H1 (cell line): Measurements from ENCODE around the gene ATG16L1. TPM values are rescaled to one million over a fixed set of nuclear protein-coding genes. Genes with fewer than 3 reads are reported as not detected.

ENCODE experiments used
- CTCF ChIA-PET: fragments of 300-600 bp; sonication (Branson Sonifier 250); formaldehyde crosslinking; loops from one replicate; lab custom pipeline; 2021; ENCODE audit not compliant: partially characterized antibody; lab: Charles Lee
- POLR2A ChIA-PET: fragments of 300-600 bp; sonication (Branson Sonifier 250); formaldehyde crosslinking; loops from one replicate; lab custom pipeline; 2021; ENCODE audit warnings: inconsistent platforms; ENCODE audit not compliant: partially characterized antibody; lab: Charles Lee
- DNase-seq, 2 experiments: peaks; one replicate each; pipeline versions ENCODE4 v3.0.0 to v3.0.0-alpha.2; 2010 to 2022; ENCODE audit warnings: low spot score in 2 of 2, low read depth in 1 of 2, mixed read lengths in 1 of 2
- FAIRE-seq: peaks from 2 replicates; lab custom pipeline; 2011; peaks lifted over from hg19 to GRCh38; lab: Jason Lieb, UNC
- H2AFZ ChIP-seq: 2 replicates; pipeline ENCODE4 v1.8.1; 2012; ENCODE audit warnings: low read length, inconsistent platforms
- H2AK5ac ChIP-seq: 2 replicates; pipeline ENCODE4 v1.6.1; 2013; ENCODE audit warnings: low read depth, low read length
- H2BK120ac ChIP-seq: replicated peaks from 2 replicates; pipeline ENCODE3; 2013; ENCODE audit warnings: low read depth, low read length, inconsistent platforms
- H2BK12ac ChIP-seq: 2 replicates; pipeline ENCODE4 v1.6.1; 2013; ENCODE audit warnings: low read depth, low read length
- H2BK15ac ChIP-seq: 2 replicates; pipeline ENCODE4 v1.6.1; 2013; ENCODE audit warnings: low read length
- H2BK20ac ChIP-seq: 2 replicates; pipeline ENCODE4 v1.6.1; 2013; ENCODE audit warnings: low read length
- H2BK5ac ChIP-seq: 2 replicates; pipeline ENCODE4 v1.6.1; 2013; ENCODE audit warnings: low read depth, low read length
- H3K14ac ChIP-seq: 2 replicates; pipeline ENCODE4 v1.6.1; 2013; ENCODE audit warnings: inconsistent platforms; ENCODE audit not compliant: insufficient read length
- H3K18ac ChIP-seq: 2 replicates; pipeline ENCODE4 v1.6.1; 2013; ENCODE audit warnings: low read length; ENCODE audit errors: extremely low read depth
- H3K23ac ChIP-seq: 2 replicates; pipeline ENCODE4 v1.6.1; 2013; ENCODE audit warnings: inconsistent platforms; ENCODE audit not compliant: insufficient read length
- H3K23me2 ChIP-seq: 2 replicates; pipeline ENCODE4 v1.6.1; 2013; ENCODE audit warnings: low read depth, low read length
- H3K27ac ChIP-seq: 2 replicates; pipeline ENCODE4 v1.6.1; 2011; ENCODE audit warnings: low read depth, low read length, inconsistent platforms
- H3K27me3 ChIP-seq, 4 experiments: replicated peaks in 1 of 4; 1 replicate in 1 of 4; 2 replicates in 3 of 4; pipeline versions ENCODE4 v1.6.1 to v1.8.1; 2011 to 2013; ENCODE audit warnings: low read length in 3 of 4, mild to moderate bottlenecking in 3 of 4, inconsistent platforms in 2 of 4, mixed read lengths in 2 of 4, moderate library complexity in 1 of 4; ENCODE audit not compliant: control insufficient read depth in 3 of 4, insufficient read depth in 3 of 4; ENCODE audit errors: extremely low read depth in 1 of 4
- H3K36me3 ChIP-seq, 4 experiments: 2 replicates each; pipeline versions ENCODE4 v1.6.1 to v1.8.1; 2011 to 2013; ENCODE audit warnings: mild to moderate bottlenecking in 4 of 4, low read length in 3 of 4, moderate library complexity in 2 of 4, control low read depth in 1 of 4, inconsistent platforms in 1 of 4; ENCODE audit not compliant: insufficient read depth in 4 of 4, control insufficient read depth in 2 of 4
- H3K4ac ChIP-seq: replicated peaks from 2 replicates; pipeline ENCODE3; 2013; ENCODE audit warnings: low read length, low read depth, mixed read lengths, inconsistent platforms; ENCODE audit not compliant: insufficient read length
- H3K4me1 ChIP-seq, 4 experiments: replicated peaks in 1 of 4; 1 replicate in 1 of 4; 2 replicates in 3 of 4; pipeline versions ENCODE4 v1.6.1 to v1.8.1; 2011 to 2013; ENCODE audit warnings: low read length in 3 of 4, inconsistent platforms in 2 of 4, mixed read lengths in 1 of 4; ENCODE audit not compliant: insufficient read depth in 4 of 4, control insufficient read depth in 3 of 4
- H3K4me2 ChIP-seq, 2 experiments: 2 replicates each; pipeline versions ENCODE4 v1.6.1 to v1.8.1; 2011 to 2013; ENCODE audit warnings: low read depth in 2 of 2, low read length in 2 of 2, control low read depth in 1 of 2, inconsistent platforms in 1 of 2, mild to moderate bottlenecking in 1 of 2; ENCODE audit not compliant: insufficient read depth in 1 of 2
- H3K4me3 ChIP-seq, 4 experiments: fragments of 200-600, 300-600 bp in 1 of 4; sonication (generic), shearing (Covaris generic), sonication (Bioruptor Twin) in 1 of 4; 2 replicates each; pipeline versions ENCODE4 v1.5.1 to v1.8.1; 2011 to 2016; ENCODE audit warnings: low read length in 4 of 4, low read depth in 3 of 4, control low read depth in 2 of 4, inconsistent platforms in 2 of 4, mild to moderate bottlenecking in 2 of 4, mixed read lengths in 1 of 4, moderate library complexity in 1 of 4; ENCODE audit not compliant: insufficient read depth in 2 of 4; ENCODE audit errors: extremely low read depth in 1 of 4
- H3K56ac ChIP-seq: replicated peaks from 2 replicates; pipeline ENCODE3; 2013; ENCODE audit warnings: low read depth, mild to moderate bottlenecking, mixed read lengths, low read length, inconsistent platforms; ENCODE audit not compliant: insufficient read length
- H3K79me1 ChIP-seq: 2 replicates; pipeline ENCODE4 v1.6.1; 2013; ENCODE audit warnings: low read depth, low read length, control low read depth
- H3K79me2 ChIP-seq, 2 experiments: 2 replicates each; pipeline versions ENCODE4 v1.6.1 to v1.8.1; 2012 to 2013; ENCODE audit warnings: low read length in 2 of 2, mild to moderate bottlenecking in 2 of 2, inconsistent platforms in 1 of 2; ENCODE audit not compliant: insufficient read depth in 2 of 2, control insufficient read depth in 1 of 2
- H3K9ac ChIP-seq, 4 experiments: replicated peaks in 1 of 4; 1 replicate in 1 of 4; 2 replicates in 3 of 4; pipeline versions ENCODE4 v1.6.1 to v1.8.1; 2011 to 2013; ENCODE audit warnings: low read depth in 3 of 4, low read length in 3 of 4, control low read depth in 2 of 4, mild to moderate bottlenecking in 2 of 4, moderate library complexity in 2 of 4, inconsistent platforms in 1 of 4; ENCODE audit errors: extremely low read depth in 1 of 4
- H3K9me3 ChIP-seq, 2 experiments: 2 replicates each; pipeline versions ENCODE4 v1.6.1 to v1.8.1; 2012 to 2013; ENCODE audit warnings: mild to moderate bottlenecking in 2 of 2, moderate library complexity in 2 of 2, control low read depth in 1 of 2, inconsistent platforms in 1 of 2, low read depth in 1 of 2, low read length in 1 of 2, mixed read lengths in 1 of 2; ENCODE audit not compliant: insufficient read depth in 2 of 2
- H4K20me1 ChIP-seq, 2 experiments: replicated peaks in 1 of 2; 2 replicates each; pipeline versions ENCODE3 to v1.8.1; 2011 to 2013; ENCODE audit warnings: inconsistent platforms in 2 of 2, low read length in 2 of 2, mild to moderate bottlenecking in 1 of 2; ENCODE audit not compliant: insufficient read depth in 2 of 2, control insufficient read depth in 1 of 2
- H4K5ac ChIP-seq: 2 replicates; pipeline ENCODE4 v1.6.1; 2013; ENCODE audit warnings: low read length, low read depth, mixed read lengths, inconsistent platforms; ENCODE audit not compliant: insufficient read length
- H4K8ac ChIP-seq: 2 replicates; pipeline ENCODE4 v1.8.0; 2013; ENCODE audit warnings: mild to moderate bottlenecking, moderate library complexity, low read length, inconsistent platforms; ENCODE audit not compliant: insufficient read depth; ENCODE audit errors: extremely low read depth
- H4K91ac ChIP-seq: replicated peaks from 2 replicates; pipeline ENCODE3; 2013; ENCODE audit warnings: low read length, mixed read lengths, inconsistent platforms; ENCODE audit not compliant: insufficient read length
- CBX5 ChIP-seq: fragments of 300-800, 300-1000 bp; sonication (generic); IDR thresholded peaks from 2 replicates; pipeline ENCODE4 v1.7.1; 2016; ENCODE audit warnings: antibody characterized with exemption, low read length, low read depth
- MAFK ChIP-seq: IDR thresholded peaks from 2 replicates; pipeline ENCODE4 v1.6.1; 2012; ENCODE audit warnings: low read depth, mild to moderate bottlenecking, improper control_type of control experiment, low read length
- WGBS, 2 experiments: shearing (Covaris generic) in 1 of 2; methylation state at CpG; one replicate each; pipeline versions ENCODE4 v1.1.6 to v1.1.7; 2013 to 2015; ENCODE audit warnings: low lambda C conversion rate in 2 of 2, mixed read lengths in 2 of 2, inconsistent platforms in 1 of 2, low coverage in 1 of 2, missing lambda C conversion rate in 1 of 2; ENCODE audit not compliant: insufficient replicate concordance in 2 of 2, insufficient coverage in 1 of 2, insufficient read length in 1 of 2; ENCODE audit errors: extremely low coverage in 1 of 2, missing lambda C conversion rate in 1 of 2; 5-methylcytosine and 5-hydroxymethylcytosine counted together
- polyA plus RNA-seq, 7 experiments: library from polyadenylated mRNA; depleted of rRNA in 3 of 7; stranded (reverse) in 5 of 7; unstranded in 2 of 7; fragments of >200 nt in 5 of 7; fragments of 200-250 nt in 2 of 7; gene quantifications; 1 replicate in 5 of 7; 2 replicates in 1 of 7; 4 replicates in 1 of 7; pipeline versions ENCODE4 v1.2.1 to v1.2.3, GENCODE V29; 2011 to 2013; ENCODE audit warnings: missing spikeins in 2 of 7, mixed read lengths in 2 of 7
- total RNA-seq: library from RNA; stranded (reverse); fragmentation: NEBNext Ultra II Directional; extraction: Animal tissue kit (Norgen Biotek cat#: 25700); gene quantifications from 2 replicates; pipeline ENCODE4 v1.2.1, GENCODE V29; 2021

ATG16L1 gene
- total and polyA plus RNA-seq, 2 of the 8 experiments (the other 6 are each of a cell fraction or from before 2014, with no cell fraction given): 18.3 to 31.0 TPM

- Histone ChIP-seq H3K56ac (no peak overlapping the region), H3K36me3 (no peaks in the 10 kb centered on the region), H3K23me2 (no peaks in the 10 kb centered on the region), H4K5ac (no peak overlapping the region), H3K4me1 (no peaks in the 10 kb centered on the region; a peak in 1 of 7 replicates), H3K4ac (no peak overlapping the region), H3K79me2 (no peaks in the 10 kb centered on the region), H2BK15ac (no peak overlapping the region), H3K27ac (no peak overlapping the region), H3K23ac (no peak overlapping the region), H2BK120ac (no peak overlapping the region), H2BK5ac (no peak overlapping the region), H2AFZ (no peak overlapping the region), H3K4me2 (no peak overlapping the region), H3K14ac (no peak overlapping the region), H2BK12ac (no peak overlapping the region), H4K8ac (no peak overlapping the region), H3K9me3 (no peaks in the 10 kb centered on the region), H3K18ac (no peak overlapping the region), H4K91ac (no peak overlapping the region), H2AK5ac (no peak overlapping the region), H3K79me1 (no peaks in the 10 kb centered on the region), H3K9ac (no peak overlapping the region), H3K27me3 (no peaks in the 10 kb centered on the region), H2BK20ac (no peak overlapping the region), H3K4me3 (no peak overlapping the region), H4K20me1 (no peaks in the 10 kb centered on the region)
- CTCF ChIA-PET: interaction anchor here (1.2 to 3.7 kb wide), 4 partner anchors 10 to 135 kb away, joined by 3 to 13 read pairs (median 5); no protein-coding TSS in a partner anchor
- DNase-seq (no peak), FAIRE-seq (no peak)
- POLR2A ChIA-PET: no interaction called here
- WGBS, 2 experiments: 92% methylated on average over 2 of the region's 2 CpGs; no CpG with 5 or more reads in 1 of the 2 experiments
- TF ChIP-seq CBX5 (no peak), MAFK (no peak)
Observed at GRCh38 chr2:233234264-233234663, 17.2 kb upstream of the ATG16L1 start.
